CD4-positive, alpha-beta memory T cell (primary cell): ENCODE measurements around the gene CDK5RAP2. TPM values are rescaled to one million over a fixed set of nuclear protein-coding genes. Genes with fewer than 3 reads are reported as not detected.

Experiments used
- CTCF ChIA-PET: fragments of 350-600 bp; sonication (Branson Sonifier 250); formaldehyde crosslinking; loops from one replicate; lab custom pipeline; 2021; ENCODE audit warnings: inconsistent platforms; ENCODE audit not compliant: partially characterized antibody; lab: Charles Lee
- POLR2A ChIA-PET: fragments of 350-600 bp; sonication (Branson Sonifier 250); formaldehyde crosslinking; loops from one replicate; lab custom pipeline; 2021; ENCODE audit not compliant: partially characterized antibody; lab: Charles Lee
- DNase-seq, 5 donors: peaks; one replicate each; pipeline versions ENCODE4 v3.0.0 to v3.0.0-alpha.2; 2020 to 2022; ENCODE audit warnings: mixed read lengths in 1 of 5
- H3K27ac ChIP-seq: one replicate; pipeline ENCODE4 v1.7.0; 2013; ENCODE audit warnings: low read depth, low read length
- H3K27me3 ChIP-seq: 2 replicates; pipeline ENCODE4 v1.7.0; 2013; ENCODE audit warnings: mild to moderate bottlenecking, low read length, moderate library complexity; ENCODE audit not compliant: insufficient read depth
- H3K36me3 ChIP-seq: 2 replicates; pipeline ENCODE4 v1.7.0; 2013; ENCODE audit warnings: mild to moderate bottlenecking, low read length, moderate library complexity; ENCODE audit not compliant: insufficient read depth
- H3K4me1 ChIP-seq: 2 replicates; pipeline ENCODE4 v1.7.0; 2013; ENCODE audit warnings: mild to moderate bottlenecking, low read length, moderate library complexity; ENCODE audit not compliant: insufficient read depth
- H3K4me3 ChIP-seq, 2 donors: one replicate each; pipeline ENCODE4 v1.7.0; 2013; ENCODE audit warnings: low read length in 2 of 2, mild to moderate bottlenecking in 1 of 2
- H3K9me3 ChIP-seq, 2 donors: one replicate each; pipeline ENCODE4 v1.7.0; 2013; ENCODE audit warnings: low read length in 2 of 2, control low read depth in 1 of 2; ENCODE audit not compliant: control insufficient read depth in 1 of 2
- H3K27ac Mint-ChIP-seq, 7 donors: one replicate each; pipeline ENCODE4 v1.8.0; 2020 to 2021; ENCODE audit warnings: mixed read lengths in 7 of 7, mild to moderate bottlenecking in 6 of 7, inconsistent platforms in 3 of 7, moderate library complexity in 3 of 7
- H3K27me3 Mint-ChIP-seq, 2 donors: one replicate each; pipeline ENCODE4 v1.8.0; 2020 to 2021; ENCODE audit warnings: mixed read lengths in 2 of 2
- H3K36me3 Mint-ChIP-seq, 2 donors: one replicate each; pipeline ENCODE4 v1.8.0; 2020 to 2021; ENCODE audit warnings: mixed read lengths in 2 of 2, inconsistent platforms in 1 of 2, mild to moderate bottlenecking in 1 of 2
- H3K4me1 Mint-ChIP-seq, 4 donors: one replicate each; pipeline ENCODE4 v1.8.0; 2020 to 2021; ENCODE audit warnings: mixed read lengths in 4 of 4, mild to moderate bottlenecking in 1 of 4
- H3K4me3 Mint-ChIP-seq, 8 donors: one replicate each; pipeline ENCODE4 v1.8.0; 2020 to 2021; ENCODE audit warnings: mixed read lengths in 8 of 8, mild to moderate bottlenecking in 7 of 8, moderate library complexity in 6 of 8, inconsistent platforms in 3 of 8
- H3K9me3 Mint-ChIP-seq, 8 donors: one replicate each; pipeline ENCODE4 v1.8.0; 2020 to 2021; ENCODE audit warnings: mixed read lengths in 8 of 8, mild to moderate bottlenecking in 5 of 8, inconsistent platforms in 3 of 8, moderate library complexity in 1 of 8
- intact Hi-C: fragments of 100-400 bp; cut with micrococcal nuclease; formaldehyde crosslinking; loops from one replicate; pipeline ENCODE4 v1.15.1; 2023
- polyA plus RNA-seq, 2 donors: library from polyadenylated mRNA; unstranded; fragments of 300-500 nt; fragmentation: Illumina TruSeq; gene quantifications; one replicate each; pipeline ENCODE4 v1.2.3, GENCODE V29; 2021
- total RNA-seq, 2 experiments: library from RNA; stranded (reverse); gene quantifications; one replicate each; pipeline ENCODE4 v1.2.3, GENCODE V29; 2021

CDK5RAP2 gene
- total and polyA plus RNA-seq, 4 experiments from 2014 or later = 3.9 to 102 (median 59.4) TPM

GRCh38 chr9:120423812-120424211, 156.2 kb downstream of the CDK5RAP2 start:
- Histone ChIP-seq H3K4me3 (no peak overlapping the region), H3K27me3 (no peaks in the 10 kb centered on the region), H3K9me3 (no peaks in the 10 kb centered on the region), H3K4me1 (no peaks in the 10 kb centered on the region), H3K36me3 (peaks cover 32% of the 10 kb centered on the region), H3K27ac (no peak overlapping the region)
- ChIA-PET POLR2A (no interaction called here), CTCF (no interaction called here)
- Mint-ChIP-seq H3K9me3 (peaks cover 0 to 2% (median 0%) of the 10 kb centered on the region in 8 donors), H3K4me3 (no peak overlapping the region), H3K4me1 (peaks cover 0 to 5% (median 1%) of the 10 kb centered on the region in 4 donors), H3K27ac (peak overlapping the region in 2 of 7 donors; percentile 8 to 24), H3K27me3 (no peaks in the 10 kb centered on the region), H3K36me3 (peaks cover 59 to 75% of the 10 kb centered on the region in 2 donors)
- intact Hi-C loops = no loop called here
- DNase-seq = no peak

- Mint-ChIP-seq H3K9me3 (peaks cover 0 to 2% (median 0%) of the 10 kb centered on the region in 8 donors), H3K4me1 (peaks cover 0 to 5% (median 4%) of the 10 kb centered on the region in 4 donors), H3K27me3 (no peaks in the 10 kb centered on the region), H3K27ac (peak overlapping the region in 1 of 7 donors; percentile 74), H3K36me3 (peaks cover 76 to 89% of the 10 kb centered on the region in 2 donors), H3K4me3 (no peak overlapping the region)
- no peak for DNase-seq
- Histone ChIP-seq H3K27me3 (no peaks in the 10 kb centered on the region), H3K27ac (no peak overlapping the region), H3K36me3 (peaks cover 32% of the 10 kb centered on the region), H3K9me3 (no peaks in the 10 kb centered on the region), H3K4me3 (no peak overlapping the region), H3K4me1 (no peaks in the 10 kb centered on the region)
- ChIA-PET CTCF (no interaction called here), POLR2A (no interaction called here)
- intact Hi-C loops = no loop called here
These were observed 158.0 kb downstream of the CDK5RAP2 start for GRCh38 chr9:120421977-120422376.

- Histone ChIP-seq H3K9me3 (no peaks in the 10 kb centered on the region), H3K36me3 (peaks cover 36% of the 10 kb centered on the region), H3K27me3 (no peaks in the 10 kb centered on the region), H3K4me1 (no peaks in the 10 kb centered on the region), H3K4me3 (no peak overlapping the region), H3K27ac (no peak overlapping the region)
- peak overlapping the region in 2 of 7 donors; percentile 12 to 57 for H3K27ac Mint-ChIP-seq
- H3K4me3 Mint-ChIP-seq = no peak overlapping the region
- H3K36me3 Mint-ChIP-seq = peaks cover 66 to 77% of the 10 kb centered on the region in 2 donors
- intact Hi-C loops = no loop called here
- POLR2A ChIA-PET = no interaction called here
- CTCF ChIA-PET = no interaction called here
- H3K9me3 Mint-ChIP-seq = peaks cover 0 to 2% (median 0%) of the 10 kb centered on the region in 8 donors
- DNase-seq = no peak
- H3K4me1 Mint-ChIP-seq = peaks cover 0 to 4% (median 2%) of the 10 kb centered on the region in 4 donors
- H3K27me3 Mint-ChIP-seq = no peaks in the 10 kb centered on the region
These were observed 161.7 kb downstream of the CDK5RAP2 start for GRCh38 chr9:120418315-120418714.

GRCh38 chr9:120416781-120417427, 163.1 kb downstream of the CDK5RAP2 start:
- CTCF ChIA-PET = no interaction called here

GRCh38 chr9:120413121-120414048, 166.6 kb downstream of the CDK5RAP2 start:
- peaks cover 45% of the 10 kb centered on the region for H3K36me3 ChIP-seq
- H3K27me3 ChIP-seq = no peaks in the 10 kb centered on the region
- no peaks in the 10 kb centered on the region for H3K27me3 Mint-ChIP-seq
- H3K36me3 Mint-ChIP-seq = peaks cover 73 to 78% of the 10 kb centered on the region in 2 donors
- H3K9me3 ChIP-seq = no peaks in the 10 kb centered on the region
- no peak overlapping the region for H3K27ac ChIP-seq
- H3K4me1 ChIP-seq = no peaks in the 10 kb centered on the region
- H3K4me1 Mint-ChIP-seq = peaks cover 0 to 4% (median 1%) of the 10 kb centered on the region in 4 donors
- intact Hi-C loops = no loop called here
- POLR2A ChIA-PET = no interaction called here
- CTCF ChIA-PET = no interaction called here
- no peak overlapping the region for H3K27ac Mint-ChIP-seq
- H3K4me3 ChIP-seq = no peak overlapping the region
- DNase-seq = no peak
- no peak overlapping the region for H3K4me3 Mint-ChIP-seq
- H3K9me3 Mint-ChIP-seq = no peaks in the 10 kb centered on the region

More at GRCh38 chr9:120416781-120417427, 163.1 kb downstream of the CDK5RAP2 start:
- H3K27ac Mint-ChIP-seq = no peak overlapping the region
- peaks cover 33% of the 10 kb centered on the region for H3K36me3 ChIP-seq
- no peak overlapping the region for H3K4me3 Mint-ChIP-seq
- no peak for DNase-seq
- H3K4me1 ChIP-seq = no peaks in the 10 kb centered on the region
- peaks cover 0 to 2% (median 0%) of the 10 kb centered on the region in 8 donors for H3K9me3 Mint-ChIP-seq
- peaks cover 0 to 5% (median 3%) of the 10 kb centered on the region in 4 donors for H3K4me1 Mint-ChIP-seq
- intact Hi-C loops = no loop called here
- no peaks in the 10 kb centered on the region for H3K27me3 ChIP-seq
- POLR2A ChIA-PET = no interaction called here
- H3K27me3 Mint-ChIP-seq = no peaks in the 10 kb centered on the region
- H3K27ac ChIP-seq = no peak overlapping the region
- H3K4me3 ChIP-seq = no peak overlapping the region
- H3K9me3 ChIP-seq = no peaks in the 10 kb centered on the region
- peaks cover 68 to 76% of the 10 kb centered on the region in 2 donors for H3K36me3 Mint-ChIP-seq

- no peaks in the 10 kb centered on the region for H3K9me3 ChIP-seq
- Mint-ChIP-seq H3K4me3 (no peak overlapping the region), H3K9me3 (no peaks in the 10 kb centered on the region), H3K36me3 (peaks cover 71 to 77% of the 10 kb centered on the region in 2 donors), H3K27ac (peak overlapping the region in 3 of 7 donors; percentile 13 to 59 (median 43)), H3K27me3 (no peaks in the 10 kb centered on the region), H3K4me1 (peaks cover 0 to 4% (median 1%) of the 10 kb centered on the region in 4 donors)
- H3K4me3 ChIP-seq = no peak overlapping the region
- H3K27ac ChIP-seq = no peak overlapping the region
- ChIA-PET POLR2A (no interaction called here), CTCF (no interaction called here)
- no peaks in the 10 kb centered on the region for H3K27me3 ChIP-seq
- no peaks in the 10 kb centered on the region for H3K4me1 ChIP-seq
- peaks cover 54% of the 10 kb centered on the region for H3K36me3 ChIP-seq
- intact Hi-C loops = no loop called here
- no peak for DNase-seq
These were observed 167.5 kb downstream of the CDK5RAP2 start for GRCh38 chr9:120412425-120412951.
